ENCODE results near the gene SLC5A8. TPM values are rescaled to one million over a fixed set of nuclear protein-coding genes. Genes with fewer than 3 reads are reported as not detected.

Gene SLC5A8
- not detected in 2 replicates for total RNA-seq

GRCh38 chr12:101209319-101210302 is at the start of gene SLC5A8:
Gene SLC5A8, minus strand, starts transcription at chr12:101210238. Its CDS starts 390 bp downstream, at chr12:101209848.

Small RNA genes within 50 kb of the gene (small RNA-seq; reads per million reads assigned to genes)
- gene RNU6-768P (ENCODE audit: low replicate concordance) = not detected

Other genes starting within 250 kb of the SLC5A8 start
- gene UTP20, start 69.9 kb upstream of the SLC5A8 start, total RNA-seq = 12.5 and 40.9 TPM in 2 replicates
- 67.3 and 115 TPM in 2 replicates for gene ARL1, start 197.5 kb upstream of the SLC5A8 start, total RNA-seq